Mesendoderm (in vitro differentiated cells): Measurements from ENCODE around the gene CACNA1C.

Experiments used
- DNase-seq: peaks from one replicate; pipeline ENCODE4 v3.0.0; 2013
- H2AK5ac ChIP-seq: 2 replicates; pipeline ENCODE4 v1.6.1; 2013; ENCODE audit warnings: low read length, inconsistent platforms
- H2BK120ac ChIP-seq: 2 replicates; pipeline ENCODE4 v1.6.1; 2013; ENCODE audit warnings: low read depth, mild to moderate bottlenecking, low read length, moderate library complexity, mixed read lengths
- H2BK15ac ChIP-seq: replicated peaks from 2 replicates; pipeline ENCODE4 v1.6.1; 2013; ENCODE audit warnings: low read depth, mild to moderate bottlenecking, moderate library complexity
- H2BK5ac ChIP-seq: 2 replicates; pipeline ENCODE4 v1.6.1; 2013; ENCODE audit warnings: low read length, inconsistent platforms
- H3K18ac ChIP-seq: 2 replicates; pipeline ENCODE4 v1.6.1; 2013; ENCODE audit warnings: mild to moderate bottlenecking, low read length, mixed read lengths
- H3K23ac ChIP-seq: one replicate; pipeline ENCODE4 v1.6.1; 2013; ENCODE audit warnings: low read length
- H3K27ac ChIP-seq: 2 replicates; pipeline ENCODE4 v1.5.1; 2013; ENCODE audit warnings: low read depth, mild to moderate bottlenecking, inconsistent platforms, low read length, moderate library complexity
- H3K27me3 ChIP-seq: 2 replicates; pipeline ENCODE4 v1.6.1; 2013; ENCODE audit warnings: low read length, control low read depth, mild to moderate bottlenecking, inconsistent platforms; ENCODE audit not compliant: insufficient read depth, poor library complexity
- H3K36me3 ChIP-seq: 2 replicates; pipeline ENCODE4 v1.6.1; 2013; ENCODE audit warnings: low read length, inconsistent platforms; ENCODE audit not compliant: control insufficient read depth, insufficient read depth
- H3K4ac ChIP-seq: one replicate; pipeline ENCODE4 v1.6.1; 2013; ENCODE audit warnings: low read depth, mild to moderate bottlenecking, low read length, moderate library complexity
- H3K4me1 ChIP-seq: 2 replicates; pipeline ENCODE4 v1.6.1; 2013; ENCODE audit warnings: low read depth, low read length, inconsistent platforms; ENCODE audit not compliant: control insufficient read depth
- H3K4me2 ChIP-seq: 2 replicates; pipeline ENCODE4 v1.6.1; 2013; ENCODE audit warnings: low read length
- H3K4me3 ChIP-seq: 2 replicates; pipeline ENCODE4 v1.5.1; 2013; ENCODE audit warnings: mild to moderate bottlenecking, low read length
- H3K56ac ChIP-seq: one replicate; pipeline ENCODE4 v1.6.1; 2013; ENCODE audit warnings: low read length
- H3K79me1 ChIP-seq: 2 replicates; pipeline ENCODE4 v1.6.1; 2013; ENCODE audit warnings: low read length, inconsistent platforms
- H3K79me2 ChIP-seq: 2 replicates; pipeline ENCODE4 v1.6.1; 2013; ENCODE audit warnings: mild to moderate bottlenecking, low read length; ENCODE audit not compliant: control insufficient read depth, insufficient read depth
- H3K9ac ChIP-seq: 2 replicates; pipeline ENCODE4 v1.6.1; 2013; ENCODE audit warnings: low read length, inconsistent platforms
- H4K5ac ChIP-seq: one replicate; pipeline ENCODE4 v1.6.1; 2013; ENCODE audit warnings: low read length
- H4K8ac ChIP-seq: one replicate; pipeline ENCODE4 v1.6.1; 2013; ENCODE audit warnings: low read depth, mild to moderate bottlenecking, control low read depth, low read length, moderate library complexity
- WGBS: extraction: QIAGEN DNeasy Blood & Tissue Kit; methylation state at CpG from one replicate; pipeline ENCODE4 v1.1.7; 2013; ENCODE audit warnings: low lambda C conversion rate, missing lambda C conversion rate; ENCODE audit not compliant: insufficient coverage; ENCODE audit errors: extremely low coverage; 5-methylcytosine and 5-hydroxymethylcytosine counted together

The CACNA1C gene

DNA sequence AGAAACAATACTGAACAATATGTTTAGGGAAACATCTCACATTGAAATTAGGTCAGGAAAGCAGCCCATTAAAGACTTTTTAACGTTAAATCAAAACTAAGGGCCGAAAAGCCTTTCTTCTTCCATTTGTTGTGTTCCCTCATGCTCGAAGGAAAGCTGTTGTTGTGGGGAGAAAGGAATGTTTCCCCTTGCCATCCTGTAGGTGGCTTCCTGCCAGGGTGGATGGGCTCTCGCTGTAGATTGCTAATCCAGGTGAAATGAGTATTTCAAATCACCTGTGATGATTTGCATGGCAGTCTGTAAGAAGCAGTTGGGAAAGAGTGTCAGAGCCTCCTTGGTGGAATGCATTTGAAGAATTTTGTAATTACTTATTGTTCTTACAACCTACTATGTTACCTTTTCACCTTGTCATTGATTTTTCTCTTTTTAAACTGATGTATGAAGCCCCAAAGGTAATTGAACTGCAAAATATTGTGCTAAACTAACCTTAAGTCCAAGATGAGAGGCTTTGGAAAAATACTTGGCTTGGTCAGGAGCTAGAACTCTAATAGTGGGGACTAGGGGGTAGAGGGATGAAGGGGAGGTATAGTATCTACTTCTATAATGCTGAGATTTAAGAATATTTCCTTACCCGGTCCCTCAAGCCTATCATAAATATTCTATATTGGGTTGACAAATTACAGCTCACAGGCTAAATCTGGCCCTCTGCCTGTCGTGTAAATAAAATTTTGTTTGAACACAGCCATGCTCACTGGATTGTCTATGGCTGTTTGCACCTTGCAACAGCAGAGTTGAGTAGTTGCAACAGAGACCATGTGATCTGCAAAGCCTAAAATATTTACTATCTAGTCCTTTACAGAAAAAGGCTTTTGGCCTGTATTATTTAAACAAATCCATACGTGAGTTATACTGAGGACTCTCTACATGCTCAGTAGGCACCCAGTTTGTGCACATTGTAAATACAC, 40.9 kb upstream of the CACNA1C start:
- no peak overlapping the region for H3K4ac ChIP-seq
- no peak overlapping the region for H3K56ac ChIP-seq
- no peak overlapping the region for H3K18ac ChIP-seq
- no peak overlapping the region for H3K27ac ChIP-seq
- H3K36me3 ChIP-seq, result no peaks in the 10 kb centered on the region
- H2BK15ac ChIP-seq, result no peak overlapping the region
- no peak overlapping the region for H3K4me3 ChIP-seq
- H3K23ac ChIP-seq, result no peak overlapping the region
- H3K4me1 ChIP-seq, result no peaks in the 10 kb centered on the region
- H3K9ac ChIP-seq, result no peak overlapping the region
- H2BK5ac ChIP-seq, result no peak overlapping the region
- DNase-seq, result peak; percentile 51
- no peak overlapping the region for H4K5ac ChIP-seq
- WGBS, result no CpG with 5 or more reads among the region's 7 CpGs
- no peaks in the 10 kb centered on the region for H3K79me2 ChIP-seq
- no peak overlapping the region for H2BK120ac ChIP-seq
- no peaks in the 10 kb centered on the region for H3K27me3 ChIP-seq
- no peak overlapping the region for H2AK5ac ChIP-seq
- no peak overlapping the region for H4K8ac ChIP-seq
- no peaks in the 10 kb centered on the region for H3K79me1 ChIP-seq
- H3K4me2 ChIP-seq, result no peak overlapping the region

DNA sequence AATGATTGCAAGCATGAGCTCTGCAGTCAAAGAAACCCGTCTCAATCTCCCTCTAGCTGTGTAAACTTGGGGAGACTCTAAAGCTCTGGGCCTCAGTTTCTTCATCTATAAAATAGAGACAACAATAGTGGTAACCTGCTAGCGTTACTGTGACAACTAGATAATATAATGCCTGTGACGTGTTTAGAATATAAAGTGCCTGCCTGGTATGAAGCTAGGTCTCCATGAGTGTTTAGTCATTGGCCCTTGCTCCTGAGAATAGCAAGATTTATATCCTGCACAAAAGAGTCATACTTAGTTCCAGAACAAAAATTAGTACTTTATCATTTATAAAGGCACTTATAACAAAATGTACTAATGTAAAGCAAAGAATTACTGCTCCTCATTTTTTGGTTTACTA, 39.7 kb upstream of the CACNA1C start:
- DNase-seq, result no peak
- H3K27ac ChIP-seq, result no peak overlapping the region
- WGBS, result no CpG with 5 or more reads among the region's 3 CpGs

DNA sequence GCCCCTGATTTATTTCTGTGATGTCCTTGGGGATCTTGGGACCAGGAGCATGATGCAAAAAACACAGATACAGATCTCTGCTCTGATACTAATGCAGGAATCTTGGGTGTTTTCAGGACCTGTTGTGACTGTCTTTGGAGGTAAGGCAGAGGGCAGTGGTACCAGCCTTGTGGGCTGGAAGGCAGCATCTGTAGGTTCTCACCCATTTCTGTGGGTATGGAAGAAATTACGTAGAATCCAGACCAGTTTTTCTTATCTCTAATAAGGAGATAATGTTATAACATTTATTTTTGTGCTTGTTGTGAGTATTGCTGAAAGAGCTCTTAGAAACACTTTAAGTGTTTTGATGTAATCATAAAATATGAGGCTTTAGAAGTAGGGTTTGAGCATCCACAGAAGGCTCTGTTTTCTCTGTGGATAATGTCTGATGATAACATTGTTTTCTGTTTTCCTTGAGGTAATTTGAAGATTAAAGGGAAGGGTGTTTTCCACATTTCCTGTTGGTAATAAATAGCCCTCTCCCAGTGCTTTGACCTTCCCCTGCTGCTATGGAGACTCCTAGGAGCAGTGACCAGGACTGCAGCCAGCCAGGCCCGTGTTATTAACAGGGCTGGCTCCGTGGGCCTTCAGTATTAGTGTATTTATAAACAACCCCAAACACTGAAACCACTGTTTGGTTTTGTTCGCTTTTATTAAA, 39.1 kb upstream of the CACNA1C start:
- H3K27ac ChIP-seq, result no peak overlapping the region
- H3K56ac ChIP-seq, result no peak overlapping the region
- H3K36me3 ChIP-seq, result no peaks in the 10 kb centered on the region
- H2BK5ac ChIP-seq, result no peak overlapping the region
- no peak overlapping the region for H3K4ac ChIP-seq
- no peaks in the 10 kb centered on the region for H3K4me1 ChIP-seq
- H3K27me3 ChIP-seq, result no peaks in the 10 kb centered on the region
- no peak overlapping the region for H3K18ac ChIP-seq
- no peak overlapping the region for H3K23ac ChIP-seq
- no peak overlapping the region for H4K8ac ChIP-seq
- no peak overlapping the region for H3K4me2 ChIP-seq
- no CpG with 5 or more reads among the region's 4 CpGs for WGBS
- no peaks in the 10 kb centered on the region for H3K79me1 ChIP-seq
- H3K4me3 ChIP-seq, result no peak overlapping the region
- no peaks in the 10 kb centered on the region for H3K79me2 ChIP-seq
- H2AK5ac ChIP-seq, result no peak overlapping the region
- H2BK120ac ChIP-seq, result no peak overlapping the region
- H4K5ac ChIP-seq, result no peak overlapping the region
- no peak overlapping the region for H3K9ac ChIP-seq
- H2BK15ac ChIP-seq, result peak overlapping the region; percentile 57
- peak; percentile 68 for DNase-seq

More for the DNA sequence above, 39.7 kb upstream of the CACNA1C start:
- no peaks in the 10 kb centered on the region for H3K4me1 ChIP-seq
- no peaks in the 10 kb centered on the region for H3K79me1 ChIP-seq
- H3K79me2 ChIP-seq, result no peaks in the 10 kb centered on the region
- H4K5ac ChIP-seq, result no peak overlapping the region
- H3K4ac ChIP-seq, result no peak overlapping the region
- no peak overlapping the region for H4K8ac ChIP-seq
- no peaks in the 10 kb centered on the region for H3K36me3 ChIP-seq
- H2BK120ac ChIP-seq, result no peak overlapping the region
- no peaks in the 10 kb centered on the region for H3K27me3 ChIP-seq
- H3K4me3 ChIP-seq, result no peak overlapping the region
- no peak overlapping the region for H3K18ac ChIP-seq
- H2BK15ac ChIP-seq, result peak overlapping the region; percentile 57
- no peak overlapping the region for H3K23ac ChIP-seq
- no peak overlapping the region for H3K56ac ChIP-seq
- H2AK5ac ChIP-seq, result no peak overlapping the region
- H2BK5ac ChIP-seq, result no peak overlapping the region
- no peak overlapping the region for H3K9ac ChIP-seq
- no peak overlapping the region for H3K4me2 ChIP-seq

DNA sequence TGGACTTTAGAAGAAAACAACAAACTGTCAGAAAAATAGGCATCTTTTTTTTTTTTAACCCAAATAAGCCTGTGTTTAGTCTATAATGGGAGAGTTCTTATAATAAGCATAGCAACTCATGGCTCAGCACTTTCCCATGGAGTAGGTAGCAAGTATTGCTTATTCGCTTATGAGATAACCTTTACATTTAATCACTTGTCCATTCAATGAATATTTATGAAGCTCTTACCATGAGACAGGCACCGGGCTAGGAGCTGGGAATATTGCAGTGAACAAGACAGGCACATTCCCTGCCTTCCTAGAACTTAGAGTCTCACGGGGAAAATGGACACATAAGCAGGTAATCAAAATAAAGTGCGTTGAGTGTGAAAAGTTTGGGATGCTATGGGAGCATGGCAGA, 38.6 kb upstream of the CACNA1C start:
- Histone ChIP-seq H2BK120ac (no peak overlapping the region), H3K4me2 (no peak overlapping the region), H3K36me3 (no peaks in the 10 kb centered on the region), H3K56ac (no peak overlapping the region), H2BK15ac (no peak overlapping the region), H4K8ac (no peak overlapping the region), H3K79me1 (no peaks in the 10 kb centered on the region), H3K4me1 (no peaks in the 10 kb centered on the region), H3K27ac (no peak overlapping the region), H2AK5ac (no peak overlapping the region), H3K23ac (no peak overlapping the region), H3K9ac (no peak overlapping the region), H2BK5ac (no peak overlapping the region), H3K18ac (no peak overlapping the region), H4K5ac (no peak overlapping the region), H3K4ac (no peak overlapping the region), H3K79me2 (no peaks in the 10 kb centered on the region), H3K27me3 (no peaks in the 10 kb centered on the region), H3K4me3 (no peak overlapping the region)
- DNase-seq, result no peak
- WGBS, result no CpG with 5 or more reads among the region's 4 CpGs

DNA sequence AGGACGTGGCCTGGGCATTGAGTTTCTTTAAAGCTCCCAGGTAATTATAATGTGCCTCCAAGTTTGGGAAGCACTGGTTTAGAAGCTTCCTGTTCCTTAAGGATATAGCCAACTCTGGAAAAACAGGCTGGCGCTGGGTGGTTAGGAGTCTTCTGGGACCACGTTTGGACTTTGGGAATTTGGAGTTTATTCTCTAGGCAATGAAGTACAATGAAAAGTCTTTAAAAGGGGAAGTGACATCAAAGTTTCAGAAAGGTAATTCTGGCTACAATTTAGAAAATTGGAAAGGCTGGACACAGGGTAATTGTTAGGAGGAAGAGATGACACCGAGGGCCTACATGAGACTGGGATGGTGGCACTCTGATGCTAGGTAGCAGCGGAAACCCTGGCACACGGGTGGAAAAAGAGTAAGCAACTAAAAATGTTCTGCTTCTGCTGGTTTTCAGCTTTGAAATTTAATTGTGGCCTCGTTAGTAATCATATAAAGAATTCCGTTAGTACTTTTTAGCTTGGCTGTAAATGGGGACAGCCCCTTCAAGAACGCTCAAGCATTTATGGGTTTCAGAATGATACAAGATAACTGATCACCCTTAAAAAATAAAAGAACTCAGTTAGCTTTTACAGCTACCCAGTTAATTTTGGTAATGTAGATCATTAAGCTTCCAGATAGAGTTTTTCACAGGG, 35.8 kb upstream of the CACNA1C start:
- Histone ChIP-seq H2BK120ac (no peak overlapping the region), H4K8ac (no peak overlapping the region), H3K27ac (no peak overlapping the region), H3K23ac (no peak overlapping the region), H3K9ac (no peak overlapping the region), H3K79me2 (no peaks in the 10 kb centered on the region), H2BK15ac (no peak overlapping the region), H2BK5ac (no peak overlapping the region), H3K18ac (no peak overlapping the region), H2AK5ac (no peak overlapping the region), H3K4me1 (no peaks in the 10 kb centered on the region), H3K4me2 (no peak overlapping the region), H3K79me1 (no peaks in the 10 kb centered on the region), H3K56ac (no peak overlapping the region), H3K27me3 (no peaks in the 10 kb centered on the region), H4K5ac (no peak overlapping the region), H3K36me3 (no peaks in the 10 kb centered on the region), H3K4ac (peak overlapping the region; percentile 16), H3K4me3 (no peak overlapping the region)
- DNase-seq, result no peak
- WGBS, result no CpG with 5 or more reads among the region's 9 CpGs
